SK-N-SH (cell line): ENCODE data around the gene OPN1SW.

ENCODE experiments used
- ELF1 ChIP-seq: IDR thresholded peaks from 2 replicates; pipeline ENCODE4 v1.4.0; 2012
- EP300 ChIP-seq, 2 experiments: IDR thresholded peaks; 2 replicates each; pipeline versions ENCODE4 v1.4.0 to v1.6.1; 2012; ENCODE audit warnings: borderline replicate concordance in 1 of 2, low read depth in 1 of 2, low read length in 1 of 2
- GABPA ChIP-seq: IDR thresholded peaks from 2 replicates; pipeline ENCODE4 v1.4.0; 2012; ENCODE audit warnings: low read depth, mild to moderate bottlenecking
- MAX ChIP-seq: IDR thresholded peaks from 2 replicates; pipeline ENCODE4 v1.4.0; 2012; ENCODE audit warnings: low read depth
- REST ChIP-seq: IDR thresholded peaks from 2 replicates; pipeline ENCODE4 v1.6.1; 2012; ENCODE audit warnings: mild to moderate bottlenecking, low read depth, low read length, moderate library complexity
- SIN3A ChIP-seq: IDR thresholded peaks from 2 replicates; pipeline ENCODE4 v1.6.1; 2012; ENCODE audit warnings: low read depth, mild to moderate bottlenecking, low read length, moderate library complexity, borderline replicate concordance
- SMC3 ChIP-seq: IDR thresholded peaks from 2 replicates; pipeline ENCODE4 v1.6.1; 2012; ENCODE audit warnings: low read depth, low read length, improper control_type of control experiment
- TAF1 ChIP-seq: IDR thresholded peaks from 2 replicates; pipeline ENCODE4 v1.6.1; 2012; ENCODE audit warnings: low read depth, mild to moderate bottlenecking, low read length, moderate library complexity, borderline replicate concordance
- TEAD4 ChIP-seq: IDR thresholded peaks from 2 replicates; pipeline ENCODE4 v1.4.0; 2012; ENCODE audit warnings: mild to moderate bottlenecking, borderline replicate concordance; ENCODE audit not compliant: insufficient read depth
- YY1 ChIP-seq: IDR thresholded peaks from 2 replicates; pipeline ENCODE4 v1.4.0; 2012; ENCODE audit warnings: low read depth, mild to moderate bottlenecking
- TF ChIP-seq, protein P1 (sequence below): fragments of 200-600 bp; sonication (generic); IDR thresholded peaks from 2 replicates; pipeline ENCODE4 v1.6.1; 2017; ENCODE audit warnings: antibody characterized with exemption, mild to moderate bottlenecking, moderate library complexity
- TF ChIP-seq, protein P2 (sequence below): IDR thresholded peaks from 2 replicates; pipeline ENCODE4 v1.4.0; 2012; ENCODE audit warnings: low read depth, borderline replicate concordance
- TF ChIP-seq, protein P3 (sequence below): IDR thresholded peaks from 2 replicates; pipeline ENCODE4; 2012
- TF ChIP-seq, protein P4 (sequence below): fragments of 150-350 bp; IDR thresholded peaks from 2 replicates; pipeline ENCODE4 v1.6.1; 2017; ENCODE audit warnings: antibody characterized with exemption, low read length, low read depth, borderline replicate concordance

GRCh38 chr7:128727239-128727638 is 48.4 kb downstream of the OPN1SW start:
- TF ChIP-seq EP300 (IDR thresholded peaks at IDR 0.05; ENCODE audit: borderline replicate concordance in 1 of 2, low read depth in 1 of 2, low read length in 1 of 2), result no peak
- no peak for TF ChIP-seq SMC3
- TF ChIP-seq, protein P1, sequence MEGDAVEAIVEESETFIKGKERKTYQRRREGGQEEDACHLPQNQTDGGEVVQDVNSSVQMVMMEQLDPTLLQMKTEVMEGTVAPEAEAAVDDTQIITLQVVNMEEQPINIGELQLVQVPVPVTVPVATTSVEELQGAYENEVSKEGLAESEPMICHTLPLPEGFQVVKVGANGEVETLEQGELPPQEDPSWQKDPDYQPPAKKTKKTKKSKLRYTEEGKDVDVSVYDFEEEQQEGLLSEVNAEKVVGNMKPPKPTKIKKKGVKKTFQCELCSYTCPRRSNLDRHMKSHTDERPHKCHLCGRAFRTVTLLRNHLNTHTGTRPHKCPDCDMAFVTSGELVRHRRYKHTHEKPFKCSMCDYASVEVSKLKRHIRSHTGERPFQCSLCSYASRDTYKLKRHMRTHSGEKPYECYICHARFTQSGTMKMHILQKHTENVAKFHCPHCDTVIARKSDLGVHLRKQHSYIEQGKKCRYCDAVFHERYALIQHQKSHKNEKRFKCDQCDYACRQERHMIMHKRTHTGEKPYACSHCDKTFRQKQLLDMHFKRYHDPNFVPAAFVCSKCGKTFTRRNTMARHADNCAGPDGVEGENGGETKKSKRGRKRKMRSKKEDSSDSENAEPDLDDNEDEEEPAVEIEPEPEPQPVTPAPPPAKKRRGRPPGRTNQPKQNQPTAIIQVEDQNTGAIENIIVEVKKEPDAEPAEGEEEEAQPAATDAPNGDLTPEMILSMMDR, result no peak
- TF ChIP-seq, protein P2, sequence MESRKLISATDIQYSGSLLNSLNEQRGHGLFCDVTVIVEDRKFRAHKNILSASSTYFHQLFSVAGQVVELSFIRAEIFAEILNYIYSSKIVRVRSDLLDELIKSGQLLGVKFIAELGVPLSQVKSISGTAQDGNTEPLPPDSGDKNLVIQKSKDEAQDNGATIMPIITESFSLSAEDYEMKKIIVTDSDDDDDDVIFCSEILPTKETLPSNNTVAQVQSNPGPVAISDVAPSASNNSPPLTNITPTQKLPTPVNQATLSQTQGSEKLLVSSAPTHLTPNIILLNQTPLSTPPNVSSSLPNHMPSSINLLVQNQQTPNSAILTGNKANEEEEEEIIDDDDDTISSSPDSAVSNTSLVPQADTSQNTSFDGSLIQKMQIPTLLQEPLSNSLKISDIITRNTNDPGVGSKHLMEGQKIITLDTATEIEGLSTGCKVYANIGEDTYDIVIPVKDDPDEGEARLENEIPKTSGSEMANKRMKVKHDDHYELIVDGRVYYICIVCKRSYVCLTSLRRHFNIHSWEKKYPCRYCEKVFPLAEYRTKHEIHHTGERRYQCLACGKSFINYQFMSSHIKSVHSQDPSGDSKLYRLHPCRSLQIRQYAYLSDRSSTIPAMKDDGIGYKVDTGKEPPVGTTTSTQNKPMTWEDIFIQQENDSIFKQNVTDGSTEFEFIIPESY, result no peak
- TF ChIP-seq YY1, result no peak
- TF ChIP-seq REST, result no peak
- no peak for TF ChIP-seq ELF1
- TF ChIP-seq TAF1, result no peak
- no peak for TF ChIP-seq GABPA
- TF ChIP-seq MAX, result no peak
- TF ChIP-seq, protein P3, sequence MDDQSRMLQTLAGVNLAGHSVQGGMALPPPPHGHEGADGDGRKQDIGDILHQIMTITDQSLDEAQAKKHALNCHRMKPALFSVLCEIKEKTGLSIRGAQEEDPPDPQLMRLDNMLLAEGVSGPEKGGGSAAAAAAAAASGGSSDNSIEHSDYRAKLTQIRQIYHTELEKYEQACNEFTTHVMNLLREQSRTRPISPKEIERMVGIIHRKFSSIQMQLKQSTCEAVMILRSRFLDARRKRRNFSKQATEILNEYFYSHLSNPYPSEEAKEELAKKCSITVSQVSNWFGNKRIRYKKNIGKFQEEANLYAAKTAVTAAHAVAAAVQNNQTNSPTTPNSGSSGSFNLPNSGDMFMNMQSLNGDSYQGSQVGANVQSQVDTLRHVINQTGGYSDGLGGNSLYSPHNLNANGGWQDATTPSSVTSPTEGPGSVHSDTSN, result no peak
- no peak for TF ChIP-seq SIN3A
- no peak for TF ChIP-seq TEAD4
- TF ChIP-seq, protein P4, sequence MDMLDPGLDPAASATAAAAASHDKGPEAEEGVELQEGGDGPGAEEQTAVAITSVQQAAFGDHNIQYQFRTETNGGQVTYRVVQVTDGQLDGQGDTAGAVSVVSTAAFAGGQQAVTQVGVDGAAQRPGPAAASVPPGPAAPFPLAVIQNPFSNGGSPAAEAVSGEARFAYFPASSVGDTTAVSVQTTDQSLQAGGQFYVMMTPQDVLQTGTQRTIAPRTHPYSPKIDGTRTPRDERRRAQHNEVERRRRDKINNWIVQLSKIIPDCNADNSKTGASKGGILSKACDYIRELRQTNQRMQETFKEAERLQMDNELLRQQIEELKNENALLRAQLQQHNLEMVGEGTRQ, result no peak
